Fibroblast of the conjunctiva (primary cell): Measurements from ENCODE around the gene PLCB4.
A peak's percentile ranks its signal among the peaks of the same experiment; 100 is the strongest.

ENCODE experiments used
- DNase-seq: peaks from one replicate; pipeline ENCODE4 v3.0.0-alpha.2; 2010; ENCODE audit warnings: low read depth

Gene PLCB4

GRCh38 chr20:9270831-9271230 lies 201.9 kb downstream of the PLCB4 start:
- peak; percentile 68 for DNase-seq

DNA sequence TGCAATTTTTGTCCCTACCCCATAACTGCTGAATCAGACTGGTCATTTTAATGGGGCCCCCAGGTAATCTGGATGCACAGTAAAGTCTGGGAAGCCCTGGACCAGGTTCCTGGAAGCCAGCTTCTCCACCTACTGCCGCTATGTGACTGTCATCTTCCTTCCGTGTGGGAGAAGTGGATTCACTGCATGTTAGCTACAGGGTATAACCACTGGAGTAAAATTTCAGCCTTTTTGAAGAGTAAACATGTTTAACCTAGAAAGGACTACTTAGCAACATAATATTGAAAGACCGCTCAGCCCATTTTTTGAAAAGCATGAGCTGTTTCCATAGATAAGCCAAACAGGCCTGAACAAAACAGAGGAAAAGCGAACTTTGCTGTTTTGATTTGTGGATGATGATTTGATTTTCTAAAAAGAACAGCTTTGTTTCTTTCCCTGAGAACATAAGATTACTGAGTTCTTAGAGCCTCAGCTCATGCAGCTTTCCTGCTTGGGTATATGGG lies 208.1 kb downstream of the PLCB4 start:
- no peak for DNase-seq

- no peak for DNase-seq
Observed at GRCh38 chr20:9279918-9280401, 211.1 kb downstream of the PLCB4 start.

GRCh38 chr20:9280666-9281065 lies 211.8 kb downstream of the PLCB4 start:
- DNase-seq: peak; percentile 42

- DNase-seq: no peak
Observed at GRCh38 chr20:9281803-9282202, 212.9 kb downstream of the PLCB4 start.

- DNase-seq: no peak
Observed at GRCh38 chr20:9285617-9286016, 216.7 kb downstream of the PLCB4 start.

GRCh38 chr20:9286501-9287461 lies 217.9 kb downstream of the PLCB4 start:
- no peak for DNase-seq

DNA sequence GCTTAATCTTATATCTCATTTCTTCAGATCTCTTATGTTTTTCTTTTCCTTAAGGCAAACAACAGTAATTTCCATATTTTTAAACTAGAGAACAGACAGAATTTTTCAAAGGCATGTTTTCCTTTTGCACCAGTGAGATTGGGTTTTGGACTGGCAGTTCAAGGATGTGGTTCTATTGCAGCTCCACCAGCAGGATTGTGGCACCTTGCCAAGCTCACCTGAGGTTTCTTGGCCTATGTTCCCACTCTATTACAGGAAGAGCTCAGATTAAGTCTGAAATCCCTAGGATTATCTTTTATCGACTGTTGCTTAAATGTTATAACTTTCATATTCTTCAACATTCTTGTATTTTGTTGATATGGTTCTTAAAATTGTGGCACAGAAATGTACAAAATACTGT lies 218.9 kb downstream of the PLCB4 start:
- no peak for DNase-seq

DNA sequence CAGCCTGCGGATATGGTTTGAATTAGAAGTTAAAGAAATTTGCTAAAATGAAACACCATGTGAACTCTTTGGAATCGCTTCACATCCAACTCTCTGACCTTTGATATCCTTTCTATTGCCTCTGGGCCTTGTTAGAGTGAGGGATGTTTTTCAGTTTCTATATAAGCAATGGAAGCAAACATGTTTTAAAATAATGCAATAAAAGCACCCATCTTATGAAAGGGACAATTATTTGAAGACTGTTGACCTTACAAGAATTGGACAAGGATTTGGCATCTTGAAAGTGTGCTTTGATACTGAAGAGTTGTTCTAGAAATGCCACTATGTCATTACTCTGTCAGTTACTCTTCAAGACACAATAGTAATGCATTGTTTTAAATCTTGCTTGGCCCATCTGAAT lies 221.4 kb downstream of the PLCB4 start:
- no peak for DNase-seq

GRCh38 chr20:9293145-9293544 lies 224.3 kb downstream of the PLCB4 start:
- DNase-seq: no peak

DNA sequence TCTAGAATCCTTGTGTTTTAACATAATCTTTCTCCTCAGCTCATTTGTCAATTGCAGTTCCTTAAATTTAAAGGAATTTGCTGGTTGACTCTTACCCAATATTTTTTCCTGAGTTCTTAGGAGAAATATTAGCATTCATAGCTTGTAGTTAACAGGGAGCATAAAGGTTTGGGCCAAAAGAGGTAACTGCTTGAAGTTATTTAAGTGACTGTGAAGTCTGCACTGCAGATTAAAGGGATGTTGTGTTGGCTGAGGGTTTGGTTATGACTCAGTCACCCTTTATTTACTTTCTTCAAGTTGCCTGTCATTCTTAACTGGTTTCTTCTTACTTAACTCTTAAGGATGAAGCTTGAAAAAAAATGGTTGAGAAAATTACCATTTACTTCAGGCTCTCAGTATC lies 225.2 kb downstream of the PLCB4 start:
- DNase-seq: no peak

DNA sequence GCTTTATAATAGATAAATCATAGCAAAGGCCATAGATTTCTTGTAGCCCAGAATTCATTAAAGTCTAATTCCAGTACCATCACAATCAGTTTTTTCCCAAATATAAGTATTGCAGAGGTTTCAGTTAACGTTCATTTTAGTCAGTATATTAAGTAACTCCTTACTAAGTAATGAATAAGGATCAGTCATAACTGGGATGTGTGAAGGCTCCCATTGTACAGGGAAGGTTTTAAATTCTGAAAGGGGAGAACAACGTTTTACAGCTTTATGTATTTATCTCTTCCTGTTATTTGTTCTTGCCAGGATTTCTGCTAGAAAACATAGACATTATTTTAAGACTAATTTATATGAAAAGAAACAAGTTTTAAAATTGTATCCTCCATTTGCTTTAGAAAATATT lies 230.0 kb downstream of the PLCB4 start:
- no peak for DNase-seq

- no peak for DNase-seq
Observed at GRCh38 chr20:9300080-9300479, 231.2 kb downstream of the PLCB4 start.

DNA sequence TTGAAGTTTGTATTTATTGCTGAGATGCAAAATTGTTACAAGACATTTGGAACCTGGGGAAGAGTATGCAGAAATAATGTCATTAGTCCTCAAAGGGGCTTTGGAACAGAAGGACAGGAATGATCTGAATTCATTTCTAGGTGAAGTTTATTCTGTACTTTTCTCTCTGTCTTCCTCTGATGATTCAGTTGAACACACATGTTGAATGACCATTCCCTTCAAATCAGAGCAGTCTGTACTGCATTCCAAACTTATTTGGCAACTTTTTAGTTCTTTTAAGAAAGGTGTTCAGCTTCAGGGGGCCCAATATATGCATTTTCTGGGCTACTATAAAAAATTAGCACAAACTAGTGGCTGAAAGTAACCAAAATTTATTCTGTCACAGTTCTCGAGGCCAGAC lies 231.6 kb downstream of the PLCB4 start:
- DNase-seq: no peak

- peak; percentile 67 for DNase-seq
Observed at GRCh38 chr20:9301129-9302090, 232.5 kb downstream of the PLCB4 start.

- DNase-seq: no peak
Observed at GRCh38 chr20:9302091-9302462, 233.2 kb downstream of the PLCB4 start.

DNA sequence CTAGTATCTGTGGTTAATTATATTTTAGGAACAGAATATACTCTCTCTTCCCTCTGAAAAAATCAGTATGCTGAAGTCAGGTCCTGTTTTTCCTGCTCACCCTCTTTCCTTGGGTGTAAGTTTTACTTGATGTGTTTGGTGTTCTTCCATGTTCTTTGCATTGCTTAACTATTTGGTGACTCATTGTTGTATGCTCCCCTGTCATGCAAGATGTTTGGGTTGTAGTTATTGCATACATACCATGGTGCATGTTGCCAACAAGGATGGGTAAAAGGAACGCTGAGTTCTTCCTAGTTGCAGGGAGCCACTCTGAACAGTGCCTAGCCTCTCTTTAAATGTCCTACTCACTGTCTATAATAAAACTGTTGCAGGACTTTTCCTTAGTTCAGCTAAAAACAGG lies 237.6 kb downstream of the PLCB4 start:
- peak; percentile 94 for DNase-seq

DNA sequence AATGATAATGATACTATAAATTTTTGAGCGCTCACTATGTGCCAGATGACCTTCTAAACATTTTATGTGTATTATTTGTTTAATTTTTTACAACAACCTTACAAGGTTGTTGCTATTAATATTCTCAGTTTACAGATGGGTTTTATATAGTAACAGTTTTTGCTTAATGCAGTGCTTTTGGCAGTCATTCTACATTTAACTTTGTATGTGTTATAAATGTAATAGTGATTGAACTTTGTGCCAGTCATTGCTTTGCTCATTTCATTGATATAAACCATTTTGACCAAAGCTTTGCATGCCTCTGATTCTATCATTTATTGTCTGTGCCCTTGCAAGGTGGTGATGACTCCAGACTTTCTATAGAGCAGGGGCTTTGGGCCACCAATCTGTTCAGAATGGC lies 239.2 kb downstream of the PLCB4 start:
- no peak for DNase-seq

GRCh38 chr20:9311132-9311531 lies 242.2 kb downstream of the PLCB4 start:
- DNase-seq: no peak

DNA sequence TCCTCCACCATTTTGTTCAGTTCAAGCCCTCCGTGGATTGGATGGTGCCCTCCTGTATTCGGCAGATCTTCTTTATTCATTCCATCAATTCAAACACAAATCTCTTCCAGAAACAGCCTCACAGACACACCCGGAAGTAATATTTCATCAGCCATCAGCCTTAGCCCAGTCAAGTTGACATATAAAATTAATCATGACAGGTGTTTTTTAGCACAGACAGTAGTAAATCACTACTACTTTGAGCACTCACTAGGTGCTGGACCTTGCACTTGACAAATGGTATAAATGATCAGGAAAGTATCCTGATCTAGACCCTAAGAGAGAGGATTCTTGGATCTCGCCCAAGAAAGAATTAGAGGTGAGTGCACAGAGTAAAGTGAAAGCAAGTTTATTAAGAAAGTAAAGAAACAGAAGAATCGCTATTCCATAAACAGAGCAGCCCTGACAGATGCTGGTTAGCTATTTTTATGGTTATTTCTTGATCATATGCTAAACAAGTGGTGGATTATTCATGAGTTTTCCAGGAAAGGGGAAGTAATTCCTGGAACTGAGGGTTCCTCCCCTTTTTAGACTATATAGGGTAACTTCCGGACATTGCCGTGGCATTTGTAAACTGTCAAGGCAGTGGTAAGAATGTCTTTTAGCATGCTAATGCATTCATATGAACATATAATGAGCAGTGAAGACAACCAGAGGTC lies 250.9 kb downstream of the PLCB4 start:
- DNase-seq: no peak

DNA sequence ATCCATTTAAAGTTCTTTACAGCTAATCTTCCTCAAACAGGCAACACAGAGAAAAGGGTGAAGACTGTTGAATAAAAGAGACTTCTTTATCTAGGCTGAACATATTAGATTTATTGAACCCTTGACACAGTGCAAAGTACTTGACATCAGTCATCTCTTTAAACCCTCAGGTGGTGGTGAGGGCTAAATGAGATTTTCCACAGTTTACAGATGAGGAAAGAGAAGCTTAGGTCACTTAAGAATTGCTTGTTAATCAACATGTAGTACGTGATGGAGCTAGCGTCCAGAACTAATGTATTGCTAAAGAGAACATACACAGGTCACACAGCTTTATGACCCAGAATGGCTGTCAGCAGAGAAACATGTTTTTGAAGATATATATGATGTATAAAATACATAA lies 252.1 kb downstream of the PLCB4 start:
- DNase-seq: no peak

GRCh38 chr20:9322661-9323060 lies 253.8 kb downstream of the PLCB4 start:
- DNase-seq: no peak
